ENCODE measurements around the gene NFILZ. TPM values are rescaled to one million over a fixed set of nuclear protein-coding genes. Genes with fewer than 3 reads are reported as not detected.

Gene NFILZ
- total RNA-seq, 1 experiment from 2014 or later = not detected

- H3K9ac ChIP-seq (ENCODE audit: low read length) = peak within 1 kb of the TSS; percentile 73
- ChIA-PET POLR2A (no interaction called here), CTCF (no interaction called here), RAD21 (ENCODE audit: low non-redundant PET in 1 of 2, low total read pairs in 2 of 2, uncharacterized antibody in 2 of 2, unreplicated experiment in 2 of 2) (no interaction called here)
- H3K4me2 ChIP-seq (ENCODE audit: low read length) = peak within 1 kb of the TSS; percentile 97
- BruUV-seq (replicated peaks) = TSS peak; percentile 69
- DNase-seq (ENCODE audit: low read depth, low spot score) = no peak
- ATAC-seq = peak; percentile 35
- H3K4me1 ChIP-seq (ENCODE audit: control insufficient read depth in 1 of 2, insufficient read depth in 2 of 2, low read length in 2 of 2) = peaks cover 10 to 31% of the 10 kb centered on the region in 2 experiments
- no peaks in the 10 kb centered on the region for H3K36me3 ChIP-seq (ENCODE audit: control insufficient read depth in 1 of 2, insufficient read depth in 2 of 2, low read length in 2 of 2)
- peak within 1 kb of the TSS; percentile 28 for H2AFZ ChIP-seq (ENCODE audit: low read depth, low read length, poor library complexity, severe bottlenecking)
- H3K27me3 ChIP-seq (ENCODE audit: insufficient read depth, low read length) = no peaks in the 10 kb centered on the region
- H4K20me1 ChIP-seq (ENCODE audit: insufficient read depth) = no peaks in the 10 kb centered on the region
- no peaks in the 10 kb centered on the region for H3K79me2 ChIP-seq (ENCODE audit: insufficient read depth, low read length)
- H3K9me3 ChIP-seq (ENCODE audit: control insufficient read depth in 1 of 2, insufficient read depth in 1 of 2, low read depth in 1 of 2, low read length in 2 of 2) = no peaks in the 10 kb centered on the region
- TF ChIP-seq ZFX (IDR thresholded peaks at IDR 0.05) (0 out of 2 replicates have a peak, but pooled peaks have one; percentile 37), MAX (IDR thresholded peaks at IDR 0.05) (peak; percentile 41), POLR2AphosphoS5 (IDR thresholded peaks at IDR 0.05; ENCODE audit: low read depth, low read length) (peak; percentile 18; the same call in 1 of the 2 replicates), FOSL1 (IDR thresholded peaks at IDR 0.05; ENCODE audit: low read depth) (no peak)
- peak within 1 kb of the TSS; percentile 86 for H3K27ac ChIP-seq (ENCODE audit: low read depth, low read length)
- H3K4me3 ChIP-seq (replicated peaks in 1 of 2; ENCODE audit: low read depth in 1 of 2, low read length in 2 of 2) = peak within 1 kb of the TSS; percentile 70 to 79
- no peaks in the 10 kb centered on the region for H3K9me2 ChIP-seq (ENCODE audit: insufficient read depth)
- intact Hi-C loops (cut with micrococcal nuclease) = no loop called here
Observed at GRCh38 chr19:8610041-8610935, 20.1 kb upstream of the NFILZ start, which contains the start of gene ADAMTS10. Gene ADAMTS10, minus strand, starts transcription at chr19:8610715. Its CDS starts 5,005 bp downstream, at chr19:8605710.

- peak overlapping the region; percentile 97 for H3K4me2 ChIP-seq (ENCODE audit: low read length)
- RAD21 ChIA-PET (ENCODE audit: low non-redundant PET in 1 of 2, low total read pairs in 2 of 2, uncharacterized antibody in 2 of 2, unreplicated experiment in 2 of 2) = no interaction called here
- H3K4me3 ChIP-seq (replicated peaks in 1 of 2; ENCODE audit: low read depth in 1 of 2, low read length in 2 of 2) = peak overlapping the region in 1 of 2 experiments; percentile 79; a peak in 1 of 4 replicates
Observed at GRCh38 chr19:8610936-8611300, 19.5 kb upstream of the NFILZ start.

More at GRCh38 chr19:8610936-8611300, 19.5 kb upstream of the NFILZ start:
- H3K27me3 ChIP-seq (ENCODE audit: insufficient read depth, low read length) = no peaks in the 10 kb centered on the region
- no peak for TF ChIP-seq YY1 (IDR thresholded peaks at IDR 0.05; ENCODE audit: extremely low read depth, insufficient replicate concordance, low read depth, low read length)
- TF ChIP-seq CTCF (IDR thresholded peaks at IDR 0.05 in 2 of 3, conservative IDR thresholded peaks at IDR 0.05 in 1 of 3; ENCODE audit: borderline replicate concordance in 1 of 3, insufficient read depth in 1 of 3, low read depth in 2 of 3, low read length in 2 of 3) = no peak
- no peak for TF ChIP-seq EZH2 (IDR thresholded peaks at IDR 0.05)
- TF ChIP-seq ELF1 (IDR thresholded peaks at IDR 0.05; ENCODE audit: borderline replicate concordance, low read depth) = no peak
- TF ChIP-seq RAD21 (IDR thresholded peaks at IDR 0.05; ENCODE audit: low read depth) = no peak
- no peak for TF ChIP-seq ATF3 (IDR thresholded peaks at IDR 0.05)
- TF ChIP-seq EZH2phosphoT487 (IDR thresholded peaks at IDR 0.05; ENCODE audit: borderline replicate concordance) = no peak
- peak overlapping the region; percentile 73 for H3K9ac ChIP-seq (ENCODE audit: low read length)
- no peak for ATAC-seq
- BruUV-seq (replicated peaks) = no TSS peak
- intact Hi-C loops (cut with micrococcal nuclease) = no loop called here
- no peaks in the 10 kb centered on the region for H3K9me3 ChIP-seq (ENCODE audit: control insufficient read depth in 1 of 2, insufficient read depth in 1 of 2, low read depth in 1 of 2, low read length in 2 of 2)
- ChIA-PET CTCF (no interaction called here), POLR2A (no interaction called here)
- no peak overlapping the region for H3K27ac ChIP-seq (ENCODE audit: low read depth, low read length)
- no peak overlapping the region for H2AFZ ChIP-seq (ENCODE audit: low read depth, low read length, poor library complexity, severe bottlenecking)
- H3K36me3 ChIP-seq (ENCODE audit: control insufficient read depth in 1 of 2, insufficient read depth in 2 of 2, low read length in 2 of 2) = no peaks in the 10 kb centered on the region
- DNase-seq (ENCODE audit: low read depth, low spot score) = no peak
- H3K4me1 ChIP-seq (ENCODE audit: control insufficient read depth in 1 of 2, insufficient read depth in 2 of 2, low read length in 2 of 2) = peaks cover 10 to 33% of the 10 kb centered on the region in 2 experiments
- no peaks in the 10 kb centered on the region for H4K20me1 ChIP-seq (ENCODE audit: insufficient read depth)
- no peaks in the 10 kb centered on the region for H3K79me2 ChIP-seq (ENCODE audit: insufficient read depth, low read length)
- no peaks in the 10 kb centered on the region for H3K9me2 ChIP-seq (ENCODE audit: insufficient read depth)

All from HCT116 (cell line).